NCI-H774 (cell line): Measurements from ENCODE around the gene CDH18.

Experiments used
- DNase-seq: peaks from one replicate; lab custom pipeline; 2025; lab: John Stamatoyannopoulos, UW

CDH18 gene

DNA sequence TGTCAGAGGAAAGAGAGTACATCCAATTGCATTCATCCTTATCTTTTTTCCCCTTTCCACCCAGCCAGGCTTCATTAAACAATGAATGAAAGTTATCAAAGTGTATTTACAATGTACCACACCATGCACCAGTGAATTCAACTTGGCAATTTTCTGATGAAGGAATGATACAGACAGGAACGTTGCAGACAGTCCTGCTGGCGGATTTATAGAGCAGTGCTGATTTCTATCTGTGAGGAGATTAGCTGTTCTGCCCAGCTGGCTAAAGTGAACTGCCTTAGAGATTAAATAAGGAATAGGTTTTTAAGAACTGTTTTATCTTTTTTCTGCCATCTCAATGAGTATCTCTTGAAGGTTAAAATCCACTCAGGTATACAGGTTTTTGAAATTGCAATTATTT lies 403.9 kb downstream of the CDH18 start:
- DNase-seq = no peak

DNA sequence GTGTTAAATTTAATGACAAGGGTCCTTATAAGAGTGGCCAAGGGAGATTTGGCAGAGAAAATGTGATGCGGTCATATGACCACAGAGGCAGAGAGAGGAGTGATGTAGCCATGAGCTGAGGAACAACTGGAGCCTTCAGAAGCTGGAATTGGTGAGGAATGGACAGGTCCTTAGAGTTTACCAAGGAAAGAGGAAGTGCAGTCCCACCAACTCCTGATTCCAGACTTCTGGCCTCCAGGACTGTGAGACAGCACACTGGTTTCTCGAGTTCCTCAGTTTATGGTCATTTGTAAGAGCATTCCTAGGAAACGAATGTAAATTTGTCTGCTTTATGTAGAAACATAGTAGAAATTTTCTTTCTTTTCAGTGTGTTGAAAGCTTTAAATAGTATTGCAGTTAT lies 410.1 kb downstream of the CDH18 start:
- no peak for DNase-seq

DNA sequence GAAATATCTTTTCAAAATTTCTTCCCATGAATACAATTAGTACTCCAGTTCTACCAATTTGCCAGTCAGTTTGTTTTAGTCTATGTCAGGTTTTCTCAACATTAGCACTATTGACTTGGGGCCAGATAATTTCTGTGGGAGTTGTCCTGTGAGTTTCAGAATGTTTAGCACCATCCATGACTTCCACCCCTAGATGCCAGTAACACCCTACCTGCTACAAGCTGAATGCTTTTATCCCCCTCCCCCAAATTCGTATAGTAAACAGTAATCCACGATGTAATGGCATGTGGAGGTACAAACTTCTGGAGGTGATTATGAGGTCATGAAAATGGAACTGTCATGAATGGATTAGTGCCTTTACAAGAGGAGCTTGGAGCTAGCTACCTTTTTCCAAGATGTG lies 420.0 kb downstream of the CDH18 start:
- no peak for DNase-seq

DNA sequence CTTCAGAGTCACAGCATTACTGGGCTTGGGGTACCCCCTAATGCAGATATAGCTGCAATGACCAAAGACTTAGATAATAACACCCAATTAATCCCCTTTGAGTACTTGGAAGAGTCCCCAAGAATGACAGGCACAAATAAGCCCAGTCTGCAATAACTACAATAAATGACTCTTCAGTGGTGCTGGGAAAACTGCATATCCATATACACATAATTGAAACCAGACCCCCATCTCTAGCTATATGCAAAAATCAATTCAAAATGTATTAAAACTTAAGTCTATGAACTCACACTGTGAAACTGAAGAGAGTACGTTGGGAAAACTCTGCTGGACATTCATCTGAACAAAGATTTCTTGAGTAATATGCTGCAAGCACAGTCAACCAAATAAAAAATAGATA lies 422.5 kb downstream of the CDH18 start:
- no peak for DNase-seq

DNA sequence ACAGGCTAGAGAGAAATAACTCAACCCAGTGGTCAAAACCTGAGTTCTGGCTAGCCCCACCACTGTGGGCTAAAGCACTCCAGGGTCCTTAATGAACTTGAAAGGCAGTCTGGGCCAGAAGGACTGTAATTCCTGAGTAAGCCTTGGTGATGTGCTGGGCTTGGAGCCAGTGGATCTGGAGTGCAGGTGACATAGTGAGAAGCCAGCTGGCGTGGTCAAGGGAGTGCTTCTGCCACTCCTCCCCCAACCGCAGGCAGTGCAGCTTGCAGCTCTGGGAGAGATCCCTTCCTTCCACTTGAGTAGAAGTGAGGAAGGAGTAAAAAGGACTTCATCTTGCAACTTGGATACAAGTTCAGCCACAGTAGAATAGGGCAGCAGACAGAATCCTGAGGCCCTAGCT lies 424.0 kb downstream of the CDH18 start:
- DNase-seq = no peak

DNA sequence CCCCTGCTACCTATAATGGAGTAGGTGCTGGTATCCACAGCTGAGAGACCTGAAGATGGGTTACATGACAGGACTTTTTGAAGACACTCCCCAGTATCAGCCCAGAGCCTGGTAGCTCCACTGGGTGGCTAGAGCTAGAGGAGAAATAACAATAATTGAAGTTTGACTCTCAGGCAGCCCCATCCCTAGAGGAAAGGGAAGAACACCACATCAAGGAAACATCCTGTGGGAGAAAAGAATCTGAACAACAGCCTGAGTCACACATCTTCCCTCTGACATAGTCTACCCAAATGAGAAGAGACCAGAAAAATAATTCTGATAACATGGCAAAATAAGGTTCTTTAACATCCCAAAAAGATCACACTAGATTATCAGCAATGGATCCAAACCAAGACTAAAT lies 432.1 kb downstream of the CDH18 start:
- DNase-seq = no peak

DNA sequence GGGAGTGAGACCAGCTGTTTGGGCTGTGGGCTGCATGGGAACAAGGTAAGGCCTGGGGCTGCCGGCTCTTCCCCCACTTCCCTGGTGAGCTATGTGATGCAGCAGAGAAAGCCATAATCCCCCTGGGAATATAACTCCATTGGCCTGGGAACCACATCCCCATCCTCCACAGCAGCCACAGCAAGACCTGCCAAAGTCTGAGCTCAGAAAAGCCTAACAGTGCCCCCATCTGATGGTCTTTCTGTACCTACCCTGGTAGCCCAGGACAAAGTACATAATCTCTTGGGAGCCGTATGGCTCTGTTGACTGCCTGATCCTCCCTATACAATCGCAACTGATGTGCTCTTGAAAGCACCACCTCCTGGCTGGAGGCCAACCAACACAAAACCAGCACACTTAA lies 432.6 kb downstream of the CDH18 start:
- no peak for DNase-seq

DNA sequence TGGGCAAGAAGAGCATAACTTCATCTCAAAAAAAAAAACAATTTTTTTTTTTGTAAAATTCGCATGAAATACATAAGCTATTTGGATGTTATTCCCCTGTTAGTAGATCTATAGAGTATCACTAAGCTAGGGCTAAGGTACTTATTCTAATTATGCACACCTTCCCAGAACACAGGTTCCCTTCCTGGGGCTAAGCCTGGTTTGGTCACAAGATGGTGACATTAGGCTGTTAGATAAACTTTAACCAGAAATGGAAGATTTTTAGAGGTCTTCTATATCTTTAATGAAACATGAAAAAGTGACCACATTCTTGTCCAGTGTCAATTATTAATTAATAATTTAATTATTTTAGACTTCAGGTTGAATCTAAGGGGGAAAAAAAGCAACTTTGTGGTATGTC lies 433.5 kb downstream of the CDH18 start:
- DNase-seq = no peak

DNA sequence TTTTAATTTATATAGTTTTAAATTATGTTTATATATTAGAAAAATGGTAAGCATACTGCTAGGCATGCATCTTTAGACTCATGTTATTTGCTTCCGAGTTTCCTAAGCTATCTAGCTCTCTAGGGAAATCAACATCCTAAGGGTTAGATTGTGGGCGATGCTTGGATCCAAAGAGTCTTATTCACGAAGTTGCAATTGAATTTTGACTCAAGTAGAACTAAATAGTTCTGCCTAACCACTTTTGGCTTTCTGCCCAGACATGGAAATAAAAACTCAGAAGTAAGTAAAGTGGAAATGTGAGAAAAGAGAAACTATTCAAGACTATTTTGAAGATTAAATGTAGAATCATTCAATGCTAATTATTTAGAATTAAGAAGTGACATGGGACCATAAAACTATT lies 440.4 kb downstream of the CDH18 start:
- no peak for DNase-seq

DNA sequence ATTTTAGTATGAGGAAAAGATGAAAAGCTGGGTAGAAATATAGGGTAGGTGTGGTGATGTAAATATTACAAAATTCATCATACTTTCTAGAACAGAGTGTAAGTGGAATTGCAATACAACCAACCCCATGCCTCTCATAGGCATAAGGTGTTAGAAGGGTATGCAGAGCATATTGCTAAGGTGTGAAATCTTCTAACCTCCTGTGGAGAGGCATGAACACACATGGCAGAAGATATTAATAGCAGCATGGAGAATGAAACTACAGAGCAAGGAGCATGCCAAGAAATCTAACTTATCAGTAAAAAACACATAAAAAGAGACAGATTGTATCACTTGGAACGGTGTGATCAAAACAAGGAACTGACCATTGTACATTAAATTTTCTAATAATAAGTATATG lies 441.5 kb downstream of the CDH18 start:
- DNase-seq = no peak

DNA sequence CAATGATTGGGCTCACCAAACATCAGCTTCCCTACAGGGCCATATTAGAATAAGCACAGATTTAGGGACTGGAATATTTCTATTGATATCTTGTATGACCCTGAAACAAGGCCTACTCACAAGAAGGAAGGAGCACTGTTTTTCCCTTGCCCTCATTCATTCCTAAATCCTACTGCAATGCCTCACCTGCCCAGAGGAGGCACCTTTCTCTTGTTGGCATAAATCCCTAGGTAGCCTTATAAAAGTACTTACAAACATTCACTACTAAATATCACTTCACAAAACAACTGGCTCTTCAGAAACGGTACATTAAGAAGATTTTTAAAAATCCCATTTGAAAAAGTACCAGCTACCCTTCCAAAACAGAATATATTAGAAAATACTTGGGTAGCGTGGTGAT lies 449.4 kb downstream of the CDH18 start:
- no peak for DNase-seq

DNA sequence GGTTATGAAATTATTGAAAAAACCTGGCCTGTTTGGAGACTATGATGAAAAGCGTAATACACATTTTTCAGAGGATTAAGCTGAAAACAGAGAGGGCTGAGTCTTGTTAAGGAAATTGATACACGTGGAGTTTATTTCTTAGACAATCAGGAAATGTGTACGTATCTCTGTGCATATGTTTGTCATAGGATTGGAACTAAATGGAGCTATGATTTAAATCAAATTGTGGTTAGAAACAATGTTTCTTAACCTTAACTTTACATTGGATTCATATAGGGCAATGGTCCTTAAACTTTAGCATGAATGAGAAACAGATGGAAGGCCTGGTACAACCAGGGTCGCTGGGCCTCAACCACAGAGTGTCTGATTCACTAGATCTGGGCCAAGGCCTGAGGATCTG lies 451.6 kb downstream of the CDH18 start:
- DNase-seq = no peak

DNA sequence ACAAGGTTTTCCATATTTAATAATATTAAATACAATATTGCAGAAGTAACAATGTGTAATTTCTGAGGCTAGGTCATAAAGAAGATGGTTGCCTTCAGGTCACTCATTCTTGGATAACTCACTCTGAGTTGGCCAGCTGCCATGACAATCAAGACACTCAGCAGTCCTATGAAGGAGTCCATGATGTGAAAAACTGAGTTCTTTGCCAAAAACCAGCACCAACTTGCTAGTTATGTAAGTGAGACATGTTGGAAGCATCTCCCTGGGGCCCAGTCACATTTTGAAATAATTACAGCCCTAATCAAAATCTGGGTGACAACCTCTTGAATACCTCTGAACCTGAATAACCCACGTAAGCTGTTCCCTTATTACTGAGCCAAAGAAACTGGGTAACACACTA lies 453.2 kb downstream of the CDH18 start:
- no peak for DNase-seq

DNA sequence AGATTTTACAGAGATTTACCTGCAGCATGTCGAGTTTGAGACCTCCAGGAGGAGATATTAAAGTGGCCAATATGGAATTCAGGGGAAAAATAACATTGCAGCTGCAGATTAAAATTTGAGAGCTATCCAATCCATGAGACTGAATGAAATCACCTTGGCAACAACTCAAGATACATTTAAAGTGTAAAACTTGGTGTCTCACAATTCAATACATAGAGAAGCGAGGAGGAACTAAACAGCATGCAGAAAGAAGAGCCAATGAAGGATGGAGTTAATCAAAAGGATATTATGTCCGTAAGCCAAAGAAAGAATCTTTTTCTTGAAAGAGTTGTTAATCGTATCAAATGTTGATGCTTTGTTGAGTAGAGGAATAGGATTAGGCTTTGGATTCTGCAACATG lies 455.1 kb downstream of the CDH18 start:
- no peak for DNase-seq

DNA sequence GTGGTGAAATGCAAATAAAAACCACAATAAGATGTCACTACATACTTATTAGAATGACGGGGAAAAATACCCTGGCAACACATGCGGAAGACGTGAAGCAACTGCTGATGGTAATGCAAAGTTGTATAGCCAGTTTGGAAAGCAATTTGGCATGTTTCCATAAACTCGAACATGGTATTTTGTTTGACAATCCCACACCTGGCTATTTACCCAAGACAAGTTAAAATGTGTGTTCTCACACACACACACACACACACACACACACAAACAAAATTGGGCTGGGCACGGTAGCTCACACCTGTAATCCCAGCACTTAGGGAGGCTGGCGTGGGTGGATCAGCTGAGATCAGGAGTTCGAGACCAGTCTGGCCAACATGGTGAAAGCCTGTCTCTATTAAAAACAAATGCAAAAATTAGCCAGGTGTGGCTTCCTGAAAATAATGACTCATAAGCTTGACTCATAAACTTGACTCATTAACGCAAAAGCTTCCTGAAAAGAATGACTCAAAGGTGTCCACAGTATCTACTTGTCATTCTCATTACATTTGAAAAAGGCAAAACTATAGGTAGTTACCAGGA lies 456.5 kb downstream of the CDH18 start:
- DNase-seq = peak; percentile 64

DNA sequence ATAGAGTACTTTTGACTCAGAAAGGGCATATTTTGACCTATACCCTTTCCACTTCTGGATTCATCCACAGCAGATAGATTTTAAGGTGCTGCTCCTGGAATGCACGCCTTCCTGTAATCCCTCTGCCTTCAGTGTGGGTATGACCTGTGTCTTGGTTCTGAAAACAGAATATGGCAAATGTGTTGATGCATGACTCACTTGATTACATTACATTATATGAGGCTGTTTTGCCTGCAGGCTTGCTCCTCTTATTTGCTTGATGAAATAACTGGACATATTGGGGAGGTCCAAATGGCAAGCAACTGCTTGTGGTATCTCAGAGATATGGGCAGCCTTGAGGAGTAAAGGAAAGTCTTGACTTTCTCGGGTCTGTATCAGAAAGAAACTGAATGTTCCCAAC lies 468.6 kb downstream of the CDH18 start:
- no peak for DNase-seq

DNA sequence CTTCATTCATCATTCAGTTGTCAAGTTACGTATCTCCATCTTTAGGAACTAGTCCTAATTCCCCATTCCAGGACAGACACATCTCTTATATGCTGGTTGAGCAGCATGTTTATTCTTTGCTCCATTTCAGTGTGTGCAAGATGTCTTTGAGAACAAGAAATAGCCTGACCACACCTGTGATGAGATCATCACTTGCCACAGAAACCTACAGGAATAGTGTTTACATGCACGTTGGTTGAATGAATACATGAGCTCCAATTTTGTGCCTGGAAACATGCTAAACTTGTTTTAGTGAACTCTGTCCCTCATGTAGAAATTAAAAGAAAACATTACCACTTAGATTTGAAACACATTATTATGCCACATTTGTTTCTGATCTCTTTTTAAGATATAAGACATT lies 489.1 kb downstream of the CDH18 start:
- no peak for DNase-seq

DNA sequence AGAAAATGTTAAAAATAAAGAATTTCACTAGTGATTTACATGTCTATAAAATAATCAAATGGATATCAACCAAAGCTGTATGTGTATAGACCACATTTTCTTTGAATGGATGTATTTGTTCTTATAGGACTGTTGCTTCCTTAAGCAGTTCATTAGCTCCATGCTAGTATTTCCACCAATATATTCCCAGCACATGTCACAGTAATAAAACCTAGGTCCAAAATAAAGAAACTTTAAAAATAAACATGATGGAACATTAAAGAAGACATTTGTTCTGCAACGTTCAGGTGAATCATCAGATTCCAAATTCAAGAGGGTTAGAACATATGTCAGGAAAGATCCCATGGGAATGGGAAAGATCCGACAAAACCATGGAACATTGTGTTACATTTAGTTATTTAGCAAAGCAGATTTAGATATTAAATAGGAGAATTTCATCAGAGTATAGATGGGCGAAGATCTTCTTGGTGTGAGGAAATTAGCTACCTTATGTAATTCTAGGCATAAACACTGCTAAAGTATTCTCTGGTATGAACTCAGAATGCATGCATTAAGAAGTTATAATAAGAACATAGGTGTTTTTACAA lies 490.7 kb downstream of the CDH18 start:
- no peak for DNase-seq

DNA sequence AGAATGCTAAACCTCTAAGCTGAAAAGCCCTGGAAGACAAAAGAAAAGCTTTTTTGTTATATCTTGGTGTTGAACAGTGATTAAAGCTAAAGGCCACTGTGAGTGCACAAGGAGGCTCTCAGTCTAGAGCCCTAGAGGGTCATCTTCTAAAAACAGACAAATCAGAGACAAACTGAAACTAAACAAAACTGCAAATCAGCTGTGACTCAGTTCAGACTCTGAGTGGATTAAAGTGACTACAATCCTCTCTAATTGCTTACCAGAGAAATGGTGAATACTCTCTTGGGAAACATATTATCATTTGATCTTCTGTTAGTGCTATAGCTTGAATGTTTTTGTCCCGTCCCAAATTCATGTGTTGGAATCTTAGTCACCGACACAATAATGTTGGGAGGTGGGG lies 491.9 kb downstream of the CDH18 start:
- DNase-seq = no peak

DNA sequence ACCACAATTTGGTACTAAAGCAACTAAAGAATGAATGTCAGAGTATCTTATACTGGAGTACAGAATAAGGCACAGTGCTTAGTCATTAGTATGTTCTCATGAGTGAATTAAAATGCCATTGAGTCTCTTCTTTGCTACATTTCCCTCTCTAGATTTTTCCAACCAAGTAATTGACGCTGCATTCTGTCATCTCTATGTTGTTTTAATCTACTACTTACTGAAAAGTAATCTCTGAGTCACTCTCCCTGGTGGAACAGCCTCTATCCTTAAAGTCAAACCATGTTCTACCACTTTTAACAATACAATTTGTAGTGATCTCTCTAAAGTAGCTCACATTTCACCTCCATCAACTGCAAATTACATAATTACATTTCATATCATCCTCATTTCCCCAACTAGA lies 495.1 kb downstream of the CDH18 start:
- no peak for DNase-seq

DNA sequence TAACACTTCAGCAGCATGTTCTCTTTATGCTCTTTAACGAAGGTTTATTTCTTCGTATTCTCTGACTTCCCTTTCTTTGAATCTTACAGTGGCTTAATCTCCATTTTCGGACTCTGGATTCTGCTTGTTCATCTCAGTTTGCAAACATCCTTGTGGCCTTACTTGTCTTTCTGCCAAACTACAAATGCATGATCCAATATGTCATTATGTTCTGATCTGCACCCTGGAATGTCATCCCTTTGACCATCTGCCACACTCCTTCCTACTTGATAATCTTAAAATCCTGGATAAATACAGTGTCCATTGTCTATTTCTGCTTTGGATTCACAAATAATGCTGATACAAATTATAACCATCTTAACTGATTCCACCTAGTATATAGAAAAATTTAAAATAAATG lies 499.2 kb downstream of the CDH18 start:
- DNase-seq = no peak

DNA sequence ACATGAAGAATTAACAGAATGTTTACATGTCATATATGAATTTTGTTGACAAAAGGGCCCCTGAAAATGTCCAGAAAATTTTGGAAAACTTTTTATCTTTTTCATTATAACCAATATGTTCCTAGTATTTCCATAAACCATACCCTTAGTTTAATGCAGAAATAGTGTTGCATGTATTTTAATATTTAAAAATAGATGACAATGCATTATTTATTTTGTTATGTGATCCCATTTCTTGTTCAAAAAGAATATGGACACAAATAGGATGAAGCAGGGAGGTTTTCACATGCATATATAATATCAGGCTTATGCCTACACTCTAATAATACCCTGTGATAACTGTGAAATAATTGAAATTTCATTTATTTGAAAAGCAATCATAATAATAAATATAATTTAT lies 500.5 kb downstream of the CDH18 start:
- no peak for DNase-seq

DNA sequence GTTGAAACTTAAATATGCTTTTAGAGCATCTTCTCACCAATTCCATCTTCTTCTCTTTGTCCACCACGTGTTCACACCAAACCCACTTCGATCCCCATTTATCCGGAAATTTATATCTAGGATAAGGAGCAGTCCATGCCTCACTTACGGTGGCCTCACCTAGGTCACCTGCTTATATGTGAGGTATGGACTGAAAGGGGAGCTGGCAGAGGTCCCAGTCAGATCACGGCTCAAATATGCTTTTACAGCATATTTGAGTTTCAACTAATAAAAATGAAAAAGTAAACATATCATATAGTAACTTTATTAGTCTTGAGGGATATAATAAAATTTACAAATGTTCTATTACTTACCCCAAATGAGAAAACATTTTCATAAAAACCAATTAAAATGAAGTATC lies 508.4 kb downstream of the CDH18 start:
- DNase-seq = no peak

DNA sequence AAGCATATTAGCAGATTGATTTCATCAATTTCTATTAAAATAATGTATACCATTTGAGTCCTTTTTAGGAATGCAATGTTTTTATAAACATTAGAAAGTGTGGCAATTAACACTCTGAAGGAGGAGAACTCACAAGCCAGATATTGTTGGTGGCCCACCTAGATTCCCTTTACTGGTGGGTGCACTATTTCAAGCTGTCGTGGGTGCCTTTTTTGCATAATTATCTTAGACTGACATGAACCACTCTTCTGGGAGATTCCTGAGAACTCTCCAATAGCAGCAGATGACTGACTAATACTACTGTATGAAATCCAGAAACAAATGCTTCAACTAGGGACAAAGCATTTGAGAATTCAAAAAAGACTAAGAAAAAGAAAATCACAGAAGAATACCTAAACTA lies 526.0 kb downstream of the CDH18 start:
- no peak for DNase-seq

DNA sequence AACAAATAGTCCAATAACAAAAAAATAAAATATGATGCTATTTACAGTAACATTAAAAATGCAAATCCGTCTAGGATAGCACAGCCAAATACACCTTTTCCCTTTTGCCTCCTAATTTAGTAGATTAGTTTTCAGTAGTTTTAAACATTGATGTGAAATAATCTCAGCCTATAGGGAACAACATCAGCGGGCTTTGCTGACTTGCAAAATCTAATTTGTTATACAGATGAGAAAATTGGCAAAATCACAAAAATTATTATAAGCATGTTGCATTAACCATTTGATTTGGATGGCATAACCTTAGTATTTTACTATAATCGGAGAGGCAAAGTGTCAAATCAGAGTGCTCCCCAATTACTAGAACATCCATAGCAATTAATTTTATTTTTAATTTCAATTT lies 563.5 kb downstream of the CDH18 start:
- DNase-seq = no peak
